ENCODE data around the gene PDE5A. TPM values are rescaled to one million over a fixed set of nuclear protein-coding genes. Genes with fewer than 3 reads are reported as not detected.

The PDE5A gene
- total RNA-seq, 1 experiment from 2014 or later = 5.0 TPM

DNA sequence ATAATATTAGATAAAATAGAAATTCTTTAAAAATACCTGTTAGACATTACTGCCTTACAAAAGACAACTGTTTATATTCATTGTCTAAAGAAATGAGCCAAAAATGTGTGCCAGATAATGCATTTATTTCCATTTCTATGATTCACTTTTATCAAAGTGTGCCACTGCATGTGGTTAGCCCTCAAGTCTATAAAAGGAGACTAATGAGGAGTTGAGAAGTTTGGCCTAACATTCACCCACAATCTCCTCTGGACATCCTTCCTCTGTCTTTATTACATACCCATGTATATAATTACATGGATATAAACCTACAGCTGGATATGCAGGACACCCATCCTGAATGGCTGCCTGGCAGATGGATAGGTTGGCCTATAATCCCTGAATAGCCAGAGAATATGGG, 42.6 kb upstream of the PDE5A start:
- Histone ChIP-seq H3K9me3 (ENCODE audit: control insufficient read depth in 1 of 2, insufficient read depth in 1 of 2, low read depth in 1 of 2, low read length in 2 of 2) (no peaks in the 10 kb centered on the region), H3K79me2 (ENCODE audit: insufficient read depth, low read length) (no peaks in the 10 kb centered on the region), H3K4me1 (ENCODE audit: control insufficient read depth in 1 of 2, insufficient read depth in 2 of 2, low read length in 2 of 2) (no peaks in the 10 kb centered on the region), H3K36me3 (ENCODE audit: control insufficient read depth in 1 of 2, insufficient read depth in 2 of 2, low read length in 2 of 2) (no peaks in the 10 kb centered on the region), H3K9ac (ENCODE audit: low read length) (no peak overlapping the region), H4K20me1 (ENCODE audit: insufficient read depth) (no peaks in the 10 kb centered on the region), H3K27ac (ENCODE audit: low read depth, low read length) (no peak overlapping the region), H3K4me3 (replicated peaks in 1 of 2; ENCODE audit: low read depth in 1 of 2, low read length in 2 of 2) (no peak overlapping the region), H2AFZ (ENCODE audit: low read depth, low read length, poor library complexity, severe bottlenecking) (no peak overlapping the region), H3K27me3 (ENCODE audit: insufficient read depth, low read length) (no peaks in the 10 kb centered on the region), H3K4me2 (ENCODE audit: low read length) (no peak overlapping the region), H3K9me2 (ENCODE audit: insufficient read depth) (no peaks in the 10 kb centered on the region)
- CTCF ChIA-PET = interaction anchor here (0.8 kb wide), 1 partner anchor 42 kb away, joined by 3 read pairs; the partner anchor contains the start of gene PDE5A
- no peak for TF ChIP-seq EGR1 (IDR thresholded peaks at IDR 0.05; ENCODE audit: low read depth)
- no peak for TF ChIP-seq SP1 (IDR thresholded peaks at IDR 0.05; ENCODE audit: low read depth)
- TF ChIP-seq, protein P1, sequence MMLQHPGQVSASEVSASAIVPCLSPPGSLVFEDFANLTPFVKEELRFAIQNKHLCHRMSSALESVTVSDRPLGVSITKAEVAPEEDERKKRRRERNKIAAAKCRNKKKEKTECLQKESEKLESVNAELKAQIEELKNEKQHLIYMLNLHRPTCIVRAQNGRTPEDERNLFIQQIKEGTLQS (IDR thresholded peaks at IDR 0.05) = no peak
- TF ChIP-seq RAD21 (IDR thresholded peaks at IDR 0.05; ENCODE audit: low read depth) = no peak
- TF ChIP-seq SIN3A (IDR thresholded peaks at IDR 0.05; ENCODE audit: low read depth) = no peak
- no peak for TF ChIP-seq JUND (IDR thresholded peaks at IDR 0.05)
- TF ChIP-seq SRF (IDR thresholded peaks at IDR 0.05; ENCODE audit: low read depth) = no peak
- no peak for TF ChIP-seq POLR2AphosphoS5 (IDR thresholded peaks at IDR 0.05; ENCODE audit: low read depth, low read length)
- TF ChIP-seq EZH2phosphoT487 (IDR thresholded peaks at IDR 0.05; ENCODE audit: borderline replicate concordance) = no peak
- no peak for TF ChIP-seq CEBPB (IDR thresholded peaks at IDR 0.05; ENCODE audit: low read depth)
- TF ChIP-seq CBX3 (IDR thresholded peaks at IDR 0.05; ENCODE audit: low read depth) = no peak
- TF ChIP-seq, protein P2, sequence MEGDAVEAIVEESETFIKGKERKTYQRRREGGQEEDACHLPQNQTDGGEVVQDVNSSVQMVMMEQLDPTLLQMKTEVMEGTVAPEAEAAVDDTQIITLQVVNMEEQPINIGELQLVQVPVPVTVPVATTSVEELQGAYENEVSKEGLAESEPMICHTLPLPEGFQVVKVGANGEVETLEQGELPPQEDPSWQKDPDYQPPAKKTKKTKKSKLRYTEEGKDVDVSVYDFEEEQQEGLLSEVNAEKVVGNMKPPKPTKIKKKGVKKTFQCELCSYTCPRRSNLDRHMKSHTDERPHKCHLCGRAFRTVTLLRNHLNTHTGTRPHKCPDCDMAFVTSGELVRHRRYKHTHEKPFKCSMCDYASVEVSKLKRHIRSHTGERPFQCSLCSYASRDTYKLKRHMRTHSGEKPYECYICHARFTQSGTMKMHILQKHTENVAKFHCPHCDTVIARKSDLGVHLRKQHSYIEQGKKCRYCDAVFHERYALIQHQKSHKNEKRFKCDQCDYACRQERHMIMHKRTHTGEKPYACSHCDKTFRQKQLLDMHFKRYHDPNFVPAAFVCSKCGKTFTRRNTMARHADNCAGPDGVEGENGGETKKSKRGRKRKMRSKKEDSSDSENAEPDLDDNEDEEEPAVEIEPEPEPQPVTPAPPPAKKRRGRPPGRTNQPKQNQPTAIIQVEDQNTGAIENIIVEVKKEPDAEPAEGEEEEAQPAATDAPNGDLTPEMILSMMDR (IDR thresholded peaks at IDR 0.05 in 2 of 3, conservative IDR thresholded peaks at IDR 0.05 in 1 of 3; ENCODE audit: borderline replicate concordance in 1 of 3, insufficient read depth in 1 of 3, low read depth in 2 of 3, low read length in 2 of 3) = no peak
- TF ChIP-seq EZH2 (IDR thresholded peaks at IDR 0.05) = no peak
- no peak for TF ChIP-seq ELF1 (IDR thresholded peaks at IDR 0.05; ENCODE audit: borderline replicate concordance, low read depth)
- no peak for TF ChIP-seq YY1 (IDR thresholded peaks at IDR 0.05; ENCODE audit: extremely low read depth, insufficient replicate concordance, low read depth, low read length)
- no peak for TF ChIP-seq POLR2A (IDR thresholded peaks at IDR 0.05; ENCODE audit: borderline replicate concordance, extremely low read depth, insufficient read depth, insufficient read length)
- TF ChIP-seq ZFX (IDR thresholded peaks at IDR 0.05) = no peak
- TF ChIP-seq ZNF274 (IDR thresholded peaks at IDR 0.05; ENCODE audit: low read depth, low read length) = no peak
- TF ChIP-seq, protein P3, sequence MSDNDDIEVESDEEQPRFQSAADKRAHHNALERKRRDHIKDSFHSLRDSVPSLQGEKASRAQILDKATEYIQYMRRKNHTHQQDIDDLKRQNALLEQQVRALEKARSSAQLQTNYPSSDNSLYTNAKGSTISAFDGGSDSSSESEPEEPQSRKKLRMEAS (IDR thresholded peaks at IDR 0.05) = no peak
- TF ChIP-seq, protein P4, sequence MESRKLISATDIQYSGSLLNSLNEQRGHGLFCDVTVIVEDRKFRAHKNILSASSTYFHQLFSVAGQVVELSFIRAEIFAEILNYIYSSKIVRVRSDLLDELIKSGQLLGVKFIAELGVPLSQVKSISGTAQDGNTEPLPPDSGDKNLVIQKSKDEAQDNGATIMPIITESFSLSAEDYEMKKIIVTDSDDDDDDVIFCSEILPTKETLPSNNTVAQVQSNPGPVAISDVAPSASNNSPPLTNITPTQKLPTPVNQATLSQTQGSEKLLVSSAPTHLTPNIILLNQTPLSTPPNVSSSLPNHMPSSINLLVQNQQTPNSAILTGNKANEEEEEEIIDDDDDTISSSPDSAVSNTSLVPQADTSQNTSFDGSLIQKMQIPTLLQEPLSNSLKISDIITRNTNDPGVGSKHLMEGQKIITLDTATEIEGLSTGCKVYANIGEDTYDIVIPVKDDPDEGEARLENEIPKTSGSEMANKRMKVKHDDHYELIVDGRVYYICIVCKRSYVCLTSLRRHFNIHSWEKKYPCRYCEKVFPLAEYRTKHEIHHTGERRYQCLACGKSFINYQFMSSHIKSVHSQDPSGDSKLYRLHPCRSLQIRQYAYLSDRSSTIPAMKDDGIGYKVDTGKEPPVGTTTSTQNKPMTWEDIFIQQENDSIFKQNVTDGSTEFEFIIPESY (IDR thresholded peaks at IDR 0.05; ENCODE audit: extremely low read depth, insufficient replicate concordance, low read length) = no peak
- no TSS peak for BruUV-seq (replicated peaks)
- POLR2A ChIA-PET = no interaction called here
- intact Hi-C loops (cut with micrococcal nuclease) = no loop called here
- RAD21 ChIA-PET (ENCODE audit: low non-redundant PET in 1 of 2, low total read pairs in 2 of 2, uncharacterized antibody in 2 of 2, unreplicated experiment in 2 of 2) = no interaction called here
- DNase-seq (ENCODE audit: low read depth, low spot score) (no peak), ATAC-seq (no peak)
